ENCODE results near the gene TMX1. TPM values are rescaled to one million over a fixed set of nuclear protein-coding genes. Genes with fewer than 3 reads are reported as not detected.

TMX1 gene
- total RNA-seq, 4 donors from 2014 or later: 24.0 to 48.8 (median 36.2) TPM

DNA sequence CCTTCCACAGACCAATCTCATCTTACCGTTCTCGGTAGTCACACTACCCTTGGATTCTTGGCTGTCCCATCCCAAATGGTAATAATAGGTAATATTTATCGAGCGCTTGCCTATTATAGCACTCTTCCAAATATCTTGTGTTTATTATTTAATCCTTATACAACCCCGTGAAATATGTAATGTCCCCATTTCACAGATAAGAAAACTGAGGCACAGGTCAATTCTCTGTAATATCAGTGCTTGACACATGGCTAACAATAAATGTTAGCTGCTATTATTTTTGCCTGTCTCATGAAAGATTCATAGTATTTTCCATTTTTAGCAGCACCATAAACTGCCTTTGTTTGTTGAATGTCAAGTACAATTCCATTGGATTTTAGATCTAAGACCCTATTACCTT is 4.5 kb downstream of the TMX1 start:
- no peak for DNase-seq
- Histone ChIP-seq H3K4me1 (peaks cover 6 to 36% (median 13%) of the 10 kb centered on the region in 3 donors), H3K4me3 (no peak overlapping the region), H3K27me3 (no peaks in the 10 kb centered on the region), H3K9me3 (no peaks in the 10 kb centered on the region), H3K36me3 (peaks cover 0 to 44% (median 0%) of the 10 kb centered on the region in 3 donors), H3K27ac (no peak overlapping the region)
- 98% methylated on average over 5 of the region's 5 CpGs for WGBS, 2 donors
- intact Hi-C loops (cut with DNase I): no loop called here
- TF ChIP-seq, protein P1, sequence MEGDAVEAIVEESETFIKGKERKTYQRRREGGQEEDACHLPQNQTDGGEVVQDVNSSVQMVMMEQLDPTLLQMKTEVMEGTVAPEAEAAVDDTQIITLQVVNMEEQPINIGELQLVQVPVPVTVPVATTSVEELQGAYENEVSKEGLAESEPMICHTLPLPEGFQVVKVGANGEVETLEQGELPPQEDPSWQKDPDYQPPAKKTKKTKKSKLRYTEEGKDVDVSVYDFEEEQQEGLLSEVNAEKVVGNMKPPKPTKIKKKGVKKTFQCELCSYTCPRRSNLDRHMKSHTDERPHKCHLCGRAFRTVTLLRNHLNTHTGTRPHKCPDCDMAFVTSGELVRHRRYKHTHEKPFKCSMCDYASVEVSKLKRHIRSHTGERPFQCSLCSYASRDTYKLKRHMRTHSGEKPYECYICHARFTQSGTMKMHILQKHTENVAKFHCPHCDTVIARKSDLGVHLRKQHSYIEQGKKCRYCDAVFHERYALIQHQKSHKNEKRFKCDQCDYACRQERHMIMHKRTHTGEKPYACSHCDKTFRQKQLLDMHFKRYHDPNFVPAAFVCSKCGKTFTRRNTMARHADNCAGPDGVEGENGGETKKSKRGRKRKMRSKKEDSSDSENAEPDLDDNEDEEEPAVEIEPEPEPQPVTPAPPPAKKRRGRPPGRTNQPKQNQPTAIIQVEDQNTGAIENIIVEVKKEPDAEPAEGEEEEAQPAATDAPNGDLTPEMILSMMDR (IDR thresholded peaks at IDR 0.05): no peak
- TF ChIP-seq POLR2A (IDR thresholded peaks at IDR 0.05): no peak

DNA sequence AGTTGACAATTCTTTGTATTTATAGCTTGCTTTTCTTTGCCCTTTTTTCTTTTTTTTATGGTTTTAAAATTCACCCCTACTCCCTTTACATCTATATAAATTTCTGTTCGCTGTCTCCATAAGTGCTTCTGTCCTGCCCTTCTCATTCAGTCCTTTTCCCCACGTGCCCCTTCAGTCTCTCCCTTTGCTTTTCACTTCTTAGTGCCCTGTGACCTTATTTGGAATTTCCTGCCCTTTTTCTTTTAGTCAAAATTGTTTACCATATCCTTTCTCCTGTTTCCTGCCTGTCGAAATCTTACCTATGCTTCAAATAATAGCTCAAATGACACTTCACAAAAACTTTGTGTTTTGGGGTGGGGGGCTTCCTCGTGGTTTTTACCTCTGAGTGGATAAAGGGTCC is 6.0 kb downstream of the TMX1 start:
- Histone ChIP-seq H3K27ac (no peak overlapping the region), H3K36me3 (peaks cover 0 to 59% (median 0%) of the 10 kb centered on the region in 3 donors), H3K4me1 (peaks cover 6 to 34% (median 13%) of the 10 kb centered on the region in 3 donors), H3K9me3 (no peaks in the 10 kb centered on the region), H3K27me3 (no peaks in the 10 kb centered on the region), H3K4me3 (no peak overlapping the region)
- DNase-seq: no peak
- WGBS, 2 donors: 54 to 65% methylated on average over 4 of the region's 4 CpGs
- intact Hi-C loops (cut with DNase I): no loop called here
- no peak for TF ChIP-seq POLR2A (IDR thresholded peaks at IDR 0.05)
- TF ChIP-seq, protein P1 (IDR thresholded peaks at IDR 0.05): no peak

DNA sequence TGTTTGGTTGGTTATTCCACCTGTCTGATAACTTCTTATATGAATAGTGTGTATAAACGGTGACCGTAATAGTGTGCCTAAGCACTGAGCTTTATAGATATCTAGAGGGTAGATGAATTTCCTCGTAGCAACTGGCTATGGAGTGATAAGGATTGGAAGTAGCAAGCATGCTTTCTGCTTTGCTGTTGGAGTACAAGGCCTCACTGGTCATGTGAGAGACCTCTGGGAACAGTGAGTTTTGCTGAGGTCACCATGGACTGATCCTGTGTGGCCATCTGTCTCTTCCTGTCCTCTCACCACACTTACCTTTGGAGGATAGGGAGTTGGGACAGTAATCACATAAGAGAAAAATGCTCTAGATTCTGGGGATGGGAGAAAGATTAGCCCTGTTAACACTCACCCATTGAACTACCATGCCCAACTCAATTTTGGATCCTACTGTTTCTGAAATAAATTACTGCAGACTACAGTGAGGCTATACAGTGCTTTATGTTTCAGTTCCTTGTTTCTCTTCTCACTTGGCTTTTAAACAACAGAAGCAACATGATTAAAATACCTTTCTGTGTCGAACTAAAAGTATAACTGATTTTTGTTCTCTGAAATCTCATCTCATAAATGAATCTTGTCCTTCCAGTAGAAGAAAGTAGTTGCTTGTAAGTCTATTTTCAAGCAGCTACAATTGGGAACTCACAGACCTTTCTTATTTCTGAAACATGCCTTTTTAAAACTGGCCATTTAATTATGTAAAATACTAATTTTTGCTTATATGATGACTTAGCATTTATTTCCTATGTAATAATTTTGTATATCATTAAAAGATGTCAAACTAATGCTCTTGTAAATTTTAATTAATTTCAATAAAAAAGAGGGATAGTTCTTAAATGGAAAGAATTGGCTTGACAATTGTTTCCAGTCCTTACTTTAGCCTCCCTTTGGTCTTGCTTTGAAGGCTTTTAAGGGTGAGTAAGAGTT is 8.3 kb downstream of the TMX1 start:
- intact Hi-C loops (cut with DNase I): no loop called here
- 85 to 88% methylated on average over 4 of the region's 4 CpGs for WGBS, 2 donors
- H3K27me3 ChIP-seq: no peaks in the 10 kb centered on the region
- H3K36me3 ChIP-seq: peaks cover 0 to 81% (median 0%) of the 10 kb centered on the region in 3 donors
- H3K4me1 ChIP-seq: peaks cover 0 to 23% (median 0%) of the 10 kb centered on the region in 3 donors
- TF ChIP-seq, protein P1 (IDR thresholded peaks at IDR 0.05): no peak
- TF ChIP-seq POLR2A (IDR thresholded peaks at IDR 0.05): no peak
- no peak overlapping the region for H3K27ac ChIP-seq
- DNase-seq: no peak
- no peaks in the 10 kb centered on the region for H3K9me3 ChIP-seq
- H3K4me3 ChIP-seq: no peak overlapping the region

DNA sequence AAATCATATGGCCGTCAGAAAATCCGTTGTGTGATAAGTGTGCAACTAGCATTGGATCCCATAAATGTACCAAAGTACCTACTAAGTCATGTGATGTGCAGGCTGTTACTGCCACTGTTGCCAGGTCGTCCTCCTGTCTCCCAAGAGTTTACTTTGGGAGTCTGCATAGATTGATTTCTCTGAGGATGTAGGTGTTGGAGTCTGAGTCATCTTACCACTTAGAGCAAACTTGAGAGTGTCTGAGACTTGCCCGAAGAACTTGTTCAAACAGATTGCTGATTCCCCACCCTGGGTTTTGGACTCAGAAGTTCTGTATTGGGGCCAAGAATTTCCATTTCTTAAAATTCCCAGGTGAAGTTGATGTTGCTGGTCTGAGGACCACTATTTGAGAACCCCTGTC is 11.4 kb downstream of the TMX1 start:
- Histone ChIP-seq H3K27me3 (no peaks in the 10 kb centered on the region), H3K4me3 (no peak overlapping the region), H3K27ac (no peak overlapping the region), H3K36me3 (peaks cover 0 to 96% (median 0%) of the 10 kb centered on the region in 3 donors), H3K9me3 (no peaks in the 10 kb centered on the region), H3K4me1 (peaks cover 0 to 13% (median 0%) of the 10 kb centered on the region in 3 donors)
- 46 to 51% methylated on average over 4 of the region's 4 CpGs for WGBS, 2 donors
- TF ChIP-seq, protein P1 (IDR thresholded peaks at IDR 0.05): no peak
- TF ChIP-seq POLR2A (IDR thresholded peaks at IDR 0.05): no peak
- DNase-seq: no peak
- intact Hi-C loops (cut with DNase I): no loop called here

DNA sequence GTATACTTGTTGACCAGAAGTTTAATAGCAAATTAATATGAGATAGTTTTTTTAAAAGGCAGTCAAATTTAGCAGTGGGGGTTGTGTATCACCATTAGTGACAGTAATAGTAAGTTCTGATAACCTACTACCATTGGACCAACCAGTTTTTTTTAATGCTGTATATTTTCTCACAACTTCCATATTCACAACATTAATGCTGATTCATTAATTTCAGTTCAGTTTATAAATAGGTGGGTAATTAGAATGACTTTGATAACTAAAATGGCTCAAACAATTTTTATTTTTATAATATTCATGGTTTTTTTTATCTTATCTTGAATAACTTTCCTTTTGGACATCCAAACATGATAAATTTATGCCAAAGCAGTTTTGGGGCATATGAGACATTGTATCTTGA is 13.8 kb downstream of the TMX1 start:
- Histone ChIP-seq H3K4me1 (peaks cover 0 to 13% (median 0%) of the 10 kb centered on the region in 3 donors), H3K36me3 (peaks cover 0 to 95% (median 0%) of the 10 kb centered on the region in 3 donors), H3K27ac (no peak overlapping the region), H3K4me3 (no peak overlapping the region), H3K9me3 (no peaks in the 10 kb centered on the region), H3K27me3 (no peaks in the 10 kb centered on the region)
- no peak for DNase-seq
- no peak for TF ChIP-seq POLR2A (IDR thresholded peaks at IDR 0.05)
- TF ChIP-seq, protein P1 (IDR thresholded peaks at IDR 0.05): no peak
- intact Hi-C loops (cut with DNase I): no loop called here

Measured in esophagus squamous epithelium (tissue), 5 donors.